NB4 (cell line): ENCODE data around the gene MIEN1.
"Not testable (repeated sequence)": the region's sequence is repeated elsewhere in the genome, so short reads cannot be mapped to it uniquely, and the experiment has no call there.

Experiments
- DNase-seq: peaks from one replicate; pipeline ENCODE4 v3.0.0; 2010; ENCODE audit warnings: low read depth
- H3K4me3 ChIP-seq: one replicate; pipeline ENCODE4 v1.5.1; 2011; ENCODE audit warnings: mild to moderate bottlenecking, low read depth, low read length, moderate library complexity
- CTCF ChIP-seq: IDR thresholded peaks from one replicate; pipeline ENCODE4 v1.5.1; 2012; ENCODE audit warnings: low read depth, low read length
- MYC ChIP-seq: IDR thresholded peaks from 2 replicates; pipeline ENCODE4 v1.6.1; 2011; ENCODE audit warnings: low read depth, low read length
- POLR2A ChIP-seq: IDR thresholded peaks from 2 replicates; pipeline ENCODE4 v1.6.1; 2011; ENCODE audit warnings: mild to moderate bottlenecking; ENCODE audit not compliant: insufficient read length; ENCODE audit errors: extremely low read depth
- TF ChIP-seq, protein P1 (sequence below): IDR thresholded peaks from 2 replicates; pipeline ENCODE4 v1.6.1; 2011; ENCODE audit warnings: low read depth, low read length

MIEN1 gene

DNA sequence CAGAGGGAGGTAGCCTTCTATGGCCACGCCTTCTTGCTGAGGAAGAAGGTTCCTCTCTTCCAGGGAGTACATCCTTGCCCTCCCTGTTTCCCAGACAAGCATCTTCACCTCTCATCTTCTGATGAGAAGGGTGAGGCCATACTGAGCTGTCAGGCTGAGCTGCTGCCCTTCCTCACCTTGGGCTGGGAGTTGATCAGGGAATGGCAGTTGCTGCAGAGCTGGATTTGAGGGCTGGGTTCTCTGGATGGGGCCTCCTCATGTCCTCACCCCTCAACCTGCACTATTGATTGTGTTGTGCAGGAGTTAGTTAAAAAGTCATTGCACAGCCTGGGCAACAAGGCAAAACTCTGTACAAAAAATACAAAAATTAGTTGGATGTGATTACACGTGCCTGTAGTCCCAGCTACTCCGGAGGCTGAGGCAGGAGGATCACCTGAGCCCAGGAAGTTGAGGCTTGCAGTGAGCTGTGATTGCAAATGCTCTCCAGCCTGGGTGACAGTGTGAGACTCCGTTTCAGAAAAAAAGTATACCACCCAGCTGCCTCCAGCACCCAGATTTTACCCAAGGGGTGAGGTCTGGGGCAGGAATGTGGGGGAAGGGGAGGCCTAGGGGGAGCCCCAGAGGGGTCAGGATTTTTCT lies 28.4 kb downstream of the MIEN1 start:
- TF ChIP-seq MYC: no peak
- TF ChIP-seq POLR2A: no peak
- TF ChIP-seq, protein P1, sequence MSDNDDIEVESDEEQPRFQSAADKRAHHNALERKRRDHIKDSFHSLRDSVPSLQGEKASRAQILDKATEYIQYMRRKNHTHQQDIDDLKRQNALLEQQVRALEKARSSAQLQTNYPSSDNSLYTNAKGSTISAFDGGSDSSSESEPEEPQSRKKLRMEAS: no peak
- DNase-seq: no peak
- no peak overlapping the region for H3K4me3 ChIP-seq

DNA sequence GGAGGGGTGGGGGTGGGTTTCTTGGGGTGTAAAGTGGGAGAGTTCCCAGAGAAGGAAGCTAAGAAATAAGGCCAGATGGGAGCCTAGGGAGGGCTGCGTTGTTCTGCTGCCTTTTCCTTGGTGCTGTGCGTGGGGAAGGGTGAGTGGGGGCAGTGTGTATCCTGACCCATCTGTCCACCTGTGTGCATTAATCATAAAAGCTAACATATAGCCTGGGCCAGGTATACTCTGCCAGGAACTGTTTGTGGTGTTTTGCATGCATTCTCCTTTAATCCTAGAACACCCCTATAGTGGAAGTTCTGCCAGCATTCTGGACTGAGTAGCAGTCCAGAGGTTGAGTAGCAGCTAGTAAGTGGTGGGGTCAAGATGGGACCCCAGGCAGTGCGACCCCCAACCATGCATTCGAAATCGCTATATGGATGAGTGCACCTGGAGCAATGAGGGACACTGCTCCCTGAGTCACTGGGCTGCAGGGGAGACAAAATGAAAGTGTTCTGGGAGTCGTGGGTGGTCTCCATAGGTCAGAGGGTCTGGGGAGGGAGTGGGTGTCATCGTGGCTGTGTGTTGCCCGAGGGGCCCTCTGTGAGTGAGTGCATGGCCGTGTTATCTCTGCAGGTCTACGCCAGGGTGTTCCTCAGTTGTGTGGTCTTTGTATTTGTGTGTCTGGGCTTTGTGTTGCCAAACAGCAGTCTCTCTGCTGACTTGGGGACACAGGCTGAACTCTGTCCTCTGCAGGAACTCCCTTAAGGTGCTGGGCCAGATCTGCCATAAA lies 29.1 kb downstream of the MIEN1 start:
- no peak overlapping the region for H3K4me3 ChIP-seq
- TF ChIP-seq, protein P1: no peak
- no peak for TF ChIP-seq CTCF
- no peak for TF ChIP-seq MYC
- no peak for TF ChIP-seq POLR2A
- no peak for DNase-seq

- no peak for TF ChIP-seq POLR2A
- TF ChIP-seq, protein P1: no peak
- no peak for TF ChIP-seq MYC
- TF ChIP-seq CTCF: no peak
- no peak overlapping the region for H3K4me3 ChIP-seq
- no peak for DNase-seq
Measured at GRCh38 chr17:39700148-39700987, 30.0 kb downstream of the MIEN1 start.

GRCh38 chr17:39699818-39700147 lies 30.5 kb downstream of the MIEN1 start, which contains the start of gene ERBB2:
Gene ERBB2, plus strand, starts transcription at chr17:39700064. Its CDS starts 175 bp downstream, at chr17:39700239.
- DNase-seq: no peak
- no peak within 1 kb of the TSS for H3K4me3 ChIP-seq
- TF ChIP-seq CTCF (no peak), POLR2A (no peak), MYC (no peak)
- TF ChIP-seq, protein P1: no peak

DNA sequence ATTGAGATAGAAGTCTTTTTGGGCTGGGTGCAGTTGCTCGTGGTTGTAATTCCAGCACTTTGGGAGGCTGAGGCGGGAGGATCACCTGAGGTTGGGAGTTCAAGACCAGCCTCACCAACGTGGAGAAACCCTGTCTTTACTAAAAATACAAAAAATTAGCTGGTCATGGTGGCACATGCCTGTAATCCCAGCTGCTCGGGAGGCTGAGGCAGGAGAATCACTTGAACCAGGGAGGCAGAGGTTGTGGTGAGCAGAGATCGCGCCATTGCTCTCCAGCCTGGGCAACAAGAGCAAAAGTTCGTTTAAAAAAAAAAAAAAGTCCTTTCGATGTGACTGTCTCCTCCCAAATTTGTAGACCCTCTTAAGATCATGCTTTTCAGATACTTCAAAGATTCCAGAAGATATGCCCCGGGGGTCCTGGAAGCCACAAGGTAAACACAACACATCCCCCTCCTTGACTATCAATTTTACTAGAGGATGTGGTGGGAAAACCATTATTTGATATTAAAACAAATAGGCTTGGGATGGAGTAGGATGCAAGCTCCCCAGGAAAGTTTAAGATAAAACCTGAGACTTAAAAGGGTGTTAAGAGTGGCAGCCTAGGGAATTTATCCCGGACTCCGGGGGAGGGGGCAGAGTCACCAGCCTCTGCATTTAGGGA lies 31.0 kb downstream of the MIEN1 start:
- DNase-seq, H3K4me3 ChIP-seq: not testable (repeated sequence)

GRCh38 chr17:39697961-39698360 lies 32.4 kb downstream of the MIEN1 start:
- no peak for DNase-seq
- no peak overlapping the region for H3K4me3 ChIP-seq
- TF ChIP-seq CTCF: no peak
- TF ChIP-seq POLR2A: no peak
- no peak for TF ChIP-seq MYC
- TF ChIP-seq, protein P1: no peak
